GM23248 (cell line): ENCODE measurements around the gene CSNK1A1. TPM values are rescaled to one million over a fixed set of nuclear protein-coding genes. Genes with fewer than 3 reads are reported as not detected.
"Not testable (repeated sequence)": the region's sequence is repeated elsewhere in the genome, so short reads cannot be mapped to it uniquely, and the experiment has no call there.

Experiments
- DNase-seq: peaks from one replicate; pipeline ENCODE4 v3.0.0-alpha.2; 2015
- H2AFZ ChIP-seq: fragments of 200-600 bp; sonication (generic); 2 replicates; pipeline ENCODE4 v1.6.1; 2016; ENCODE audit warnings: antibody characterized with exemption
- H3F3A ChIP-seq: fragments of 200-600 bp; sonication (generic); 2 replicates; pipeline ENCODE4 v1.6.1; 2016; ENCODE audit warnings: mild to moderate bottlenecking, antibody characterized with exemption, mixed run types; ENCODE audit not compliant: insufficient read depth
- H3K27ac ChIP-seq: fragments of 200-600 bp; sonication (generic); 2 replicates; pipeline ENCODE4 v1.5.1; 2016; ENCODE audit warnings: mild to moderate bottlenecking
- H3K27me3 ChIP-seq: fragments of 200-600 bp; sonication (generic); replicated peaks from 2 replicates; pipeline ENCODE4 v1.6.1; 2016; ENCODE audit warnings: mild to moderate bottlenecking; ENCODE audit not compliant: insufficient read depth
- H3K36me3 ChIP-seq: fragments of 200-600 bp; sonication (generic); 2 replicates; pipeline ENCODE4 v1.6.1; 2016; ENCODE audit warnings: low read depth, mild to moderate bottlenecking
- H3K4me1 ChIP-seq: fragments of 200-600 bp; sonication (generic); 2 replicates; pipeline ENCODE4 v1.6.1; 2016; ENCODE audit warnings: mild to moderate bottlenecking; ENCODE audit not compliant: insufficient read depth
- H3K4me2 ChIP-seq: fragments of 200-600 bp; sonication (generic); one replicate; pipeline ENCODE4 v1.6.1; 2016; ENCODE audit warnings: mild to moderate bottlenecking; ENCODE audit not compliant: unreplicated experiment
- H3K4me3 ChIP-seq: fragments of 200-600 bp; sonication (generic); 2 replicates; pipeline ENCODE4 v1.5.1; 2016; ENCODE audit warnings: mild to moderate bottlenecking
- H3K79me2 ChIP-seq: fragments of 200-600 bp; sonication (generic); 2 replicates; pipeline ENCODE4 v1.6.1; 2016; ENCODE audit warnings: mild to moderate bottlenecking; ENCODE audit not compliant: insufficient read depth
- H3K9ac ChIP-seq: fragments of 200-600 bp; sonication (generic); 2 replicates; pipeline ENCODE4 v1.6.1; 2016; ENCODE audit warnings: mild to moderate bottlenecking
- H3K9me2 ChIP-seq: fragments of 200-600 bp; sonication (generic); 2 replicates; pipeline ENCODE4 v1.6.1; 2016; ENCODE audit warnings: mixed run types, mild to moderate bottlenecking, moderate library complexity; ENCODE audit not compliant: insufficient read depth
- H3K9me3 ChIP-seq: fragments of 200-600 bp; sonication (generic); one replicate; pipeline ENCODE4 v1.6.1; 2017; ENCODE audit warnings: low read depth
- H4K20me1 ChIP-seq: fragments of 200-600 bp; sonication (generic); 2 replicates; pipeline ENCODE4 v1.6.0; 2016; ENCODE audit not compliant: insufficient read depth
- EZH2 ChIP-seq: fragments of 200-600 bp; sonication (generic); IDR thresholded peaks from 2 replicates; pipeline ENCODE4 v1.6.1; 2018; ENCODE audit warnings: antibody characterized with exemption, mild to moderate bottlenecking; ENCODE audit not compliant: insufficient read depth, poor library complexity, severe bottlenecking
- EZH2phosphoT487 ChIP-seq: fragments of 200-600 bp; sonication (generic); IDR thresholded peaks from 2 replicates; pipeline ENCODE4 v1.6.1; 2018; ENCODE audit warnings: antibody characterized with exemption, moderate library complexity, mild to moderate bottlenecking, low read depth; ENCODE audit not compliant: insufficient read depth
- WGBS, 2 experiments: methylation state at CpG; one replicate each; pipeline ENCODE4 v1.1.6; 2015 to 2017; ENCODE audit warnings: low lambda C conversion rate in 2 of 2, low coverage in 1 of 2; ENCODE audit errors: missing lambda C conversion rate in 2 of 2; 5-methylcytosine and 5-hydroxymethylcytosine counted together
- in situ Hi-C: fragments of 300-500 bp; cut with MboI; formaldehyde crosslinking; loops from 2 replicates; pipeline ENCODE4 v1.15.0; 2020
- polyA plus RNA-seq: library from polyadenylated mRNA; unstranded; fragments of >200 nt; fragmentation: Nextera tagmentation; extraction: Ambion mirVana; gene quantifications from 2 replicates; pipeline ENCODE4 v1.2.1, GENCODE V29; 2016
- total RNA-seq: library from RNA; depleted of rRNA; stranded (reverse); fragments of >200 nt; shearing (Covaris generic); gene quantifications from 2 replicates; pipeline ENCODE4 v1.2.3, GENCODE V29; 2014

Gene CSNK1A1
- total and polyA plus RNA-seq, 2 experiments from 2014 or later = 228 to 415 TPM

DNA sequence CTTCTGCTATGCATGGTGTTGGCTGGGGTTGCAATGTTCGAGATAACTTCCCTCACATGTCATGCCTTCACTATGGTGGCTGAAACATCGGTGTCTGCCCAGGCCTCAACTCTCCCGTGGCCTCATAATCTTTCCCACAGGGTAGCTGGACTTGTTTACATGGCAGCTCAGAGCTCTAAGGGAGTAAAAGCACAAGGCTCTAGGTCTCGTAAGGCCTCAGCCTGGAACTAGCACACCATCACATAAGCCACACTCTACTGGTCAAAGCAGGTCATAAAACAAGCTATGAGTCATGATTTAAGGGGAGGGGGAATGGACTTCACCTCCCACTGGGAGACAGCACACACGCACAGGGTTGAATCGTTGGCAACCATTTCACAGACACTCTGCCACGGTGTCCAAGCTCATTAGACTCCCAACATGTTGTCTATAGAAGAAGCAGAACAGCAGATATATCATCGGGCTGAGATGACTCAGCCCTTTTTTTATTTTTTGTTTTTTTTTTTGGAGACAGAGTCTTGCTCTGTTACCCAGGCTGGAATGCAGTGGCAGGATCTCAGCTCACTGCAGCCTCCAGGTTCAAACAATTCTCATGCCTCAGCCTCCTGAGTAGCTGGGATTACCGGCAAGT lies 105.4 kb downstream of the CSNK1A1 start:
- in situ Hi-C loops = no loop called here
- no peaks in the 10 kb centered on the region for H4K20me1 ChIP-seq
- no peaks in the 10 kb centered on the region for H3K9me3 ChIP-seq
- H3K27me3 ChIP-seq = no peaks in the 10 kb centered on the region
- WGBS, 2 experiments = 16 to 17% methylated on average over 9 of the region's 9 CpGs
- H3F3A ChIP-seq = peaks cover 32% of the 10 kb centered on the region
- H3K27ac ChIP-seq = peak overlapping the region; percentile 92
- H3K9me2 ChIP-seq = no peaks in the 10 kb centered on the region
- H3K79me2 ChIP-seq = no peaks in the 10 kb centered on the region
- TF ChIP-seq EZH2 (no peak), EZH2phosphoT487 (no peak)
- peak overlapping the region; percentile 66 for H3K9ac ChIP-seq
- peak overlapping the region; percentile 63 for H2AFZ ChIP-seq
- H3K4me1 ChIP-seq = peaks cover 43% of the 10 kb centered on the region
- H3K4me3 ChIP-seq = no peak overlapping the region
- DNase-seq = peak; percentile 97
- no peaks in the 10 kb centered on the region for H3K36me3 ChIP-seq
- peak overlapping the region; percentile 12 for H3K4me2 ChIP-seq

DNA sequence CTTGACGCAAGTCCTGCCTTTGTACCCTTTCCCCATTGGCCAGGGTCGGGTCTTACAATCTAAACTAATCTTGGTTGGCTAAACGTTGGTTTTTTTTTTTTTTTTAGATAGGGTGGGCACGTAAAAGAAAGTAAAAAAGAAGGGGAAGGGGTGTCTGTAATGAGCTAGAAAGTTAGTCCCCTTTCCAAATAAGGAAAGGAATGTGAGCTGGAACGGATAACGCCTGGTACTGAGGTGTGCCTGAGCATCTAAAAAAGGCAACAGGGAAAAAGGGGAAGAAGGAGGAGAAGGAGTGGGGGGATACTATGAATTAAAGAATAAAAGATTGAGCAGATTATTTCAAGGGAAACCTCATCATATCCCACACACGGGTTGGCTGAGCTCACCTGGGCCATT lies 105.9 kb downstream of the CSNK1A1 start:
- Histone ChIP-seq H3K79me2 (no peaks in the 10 kb centered on the region), H3K9me3 (no peaks in the 10 kb centered on the region), H3F3A (peaks cover 26% of the 10 kb centered on the region), H3K9ac (peak overlapping the region; percentile 66), H3K27ac (peak overlapping the region; percentile 92), H2AFZ (peak overlapping the region; percentile 63), H3K27me3 (no peaks in the 10 kb centered on the region), H3K9me2 (no peaks in the 10 kb centered on the region), H4K20me1 (no peaks in the 10 kb centered on the region), H3K4me2 (no peak overlapping the region), H3K4me3 (no peak overlapping the region), H3K36me3 (no peaks in the 10 kb centered on the region), H3K4me1 (peaks cover 37% of the 10 kb centered on the region)
- in situ Hi-C loops = no loop called here
- 92 to 98% methylated on average over 7 of the region's 7 CpGs for WGBS, 2 experiments
- TF ChIP-seq EZH2phosphoT487 = no peak
- no peak for TF ChIP-seq EZH2
- DNase-seq = no peak

DNA sequence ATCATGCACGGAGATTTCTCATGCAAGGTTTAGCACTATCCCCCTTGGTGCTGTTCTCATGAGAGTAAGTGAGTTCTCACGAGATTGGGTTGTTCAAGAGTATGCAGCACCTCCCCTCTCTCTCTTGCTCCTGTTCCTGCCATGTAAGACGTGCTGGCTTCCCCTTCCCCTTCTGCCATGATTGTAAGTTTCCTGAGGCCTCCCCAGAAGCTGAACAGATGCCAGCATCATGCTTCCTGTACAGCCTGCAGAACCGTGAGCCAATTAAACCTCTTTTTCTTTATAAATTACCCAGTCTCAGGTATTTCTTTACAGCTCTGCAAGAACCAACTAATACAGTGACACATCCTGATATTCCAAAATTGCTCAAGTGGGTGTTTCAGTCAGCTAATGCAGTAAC lies 106.8 kb downstream of the CSNK1A1 start:
- H3K9me2 ChIP-seq, H3K4me2 ChIP-seq, H3K4me3 ChIP-seq, H4K20me1 ChIP-seq, DNase-seq, H3K9me3 ChIP-seq, H3K9ac ChIP-seq, H3K27me3 ChIP-seq, H3K27ac ChIP-seq, H3K36me3 ChIP-seq, H2AFZ ChIP-seq, H3K79me2 ChIP-seq: not testable (repeated sequence)
- in situ Hi-C loops = loop anchor here (5.0 kb wide), 1 partner anchor 108 kb away; the partner anchor contains the start of gene CSNK1A1
- WGBS, 2 experiments = 83 to 86% methylated on average over 4 of the region's 4 CpGs
- Histone ChIP-seq H3K4me1 (peaks cover 28% of the 10 kb centered on the region), H3F3A (peaks cover 25% of the 10 kb centered on the region)

GRCh38 chr5:149443210-149443609 lies 108.0 kb downstream of the CSNK1A1 start:
- H2AFZ ChIP-seq = peak overlapping the region; percentile 79; the same call in 1 of the 2 replicates
- H3K27ac ChIP-seq = no peak overlapping the region

More at GRCh38 chr5:149443210-149443609, 108.0 kb downstream of the CSNK1A1 start:
- TF ChIP-seq EZH2phosphoT487 (no peak), EZH2 (no peak)
- no peak overlapping the region for H3K4me3 ChIP-seq
- H4K20me1 ChIP-seq = no peaks in the 10 kb centered on the region
- H3K9me2 ChIP-seq = no peaks in the 10 kb centered on the region
- 79 to 84% methylated on average over 7 of the region's 7 CpGs for WGBS, 2 experiments
- in situ Hi-C loops = loop anchor here (5.0 kb wide), 1 partner anchor 109 kb away; the partner anchor contains the start of gene CSNK1A1
- no peaks in the 10 kb centered on the region for H3K36me3 ChIP-seq
- H3K4me1 ChIP-seq = peaks cover 18% of the 10 kb centered on the region
- no peak overlapping the region for H3K4me2 ChIP-seq
- DNase-seq = no peak
- H3K79me2 ChIP-seq = no peaks in the 10 kb centered on the region
- no peak overlapping the region; the same call in 1 of the 2 replicates for H3K9ac ChIP-seq
- H3K9me3 ChIP-seq = no peaks in the 10 kb centered on the region
- H3F3A ChIP-seq = peaks cover 28% of the 10 kb centered on the region; the same call in 1 of the 2 replicates
- H3K27me3 ChIP-seq = no peaks in the 10 kb centered on the region
